HG02623 (cell line): ENCODE results near the gene UMAD1.

Experiments used
- ATAC-seq: cut with Tn5 transposase; IDR thresholded peaks from one replicate; pipeline ENCODE4 v1.9.1; 2021; ENCODE audit warnings: moderate library complexity; ENCODE audit not compliant: unreplicated experiment

Gene UMAD1

GRCh38 chr7:7719236-7719635 is 78.7 kb downstream of the UMAD1 start:
- peak; percentile 97 for ATAC-seq

- ATAC-seq = no peak
These were observed 79.6 kb downstream of the UMAD1 start for GRCh38 chr7:7720193-7720592.

- ATAC-seq = no peak
These were observed 80.4 kb downstream of the UMAD1 start for GRCh38 chr7:7720750-7721621.

GRCh38 chr7:7731732-7732131 is 91.2 kb downstream of the UMAD1 start:
- ATAC-seq = no peak

- ATAC-seq = no peak
These were observed 92.2 kb downstream of the UMAD1 start for GRCh38 chr7:7732621-7733281.

- ATAC-seq = no peak
These were observed 96.1 kb downstream of the UMAD1 start for GRCh38 chr7:7736671-7737070.

- ATAC-seq = no peak
These were observed 97.1 kb downstream of the UMAD1 start for GRCh38 chr7:7737674-7738073.

- no peak for ATAC-seq
These were observed 97.6 kb downstream of the UMAD1 start for GRCh38 chr7:7738177-7738576.

- no peak for ATAC-seq
These were observed 98.1 kb downstream of the UMAD1 start for GRCh38 chr7:7738622-7739021.

GRCh38 chr7:7739204-7740036 is 98.9 kb downstream of the UMAD1 start:
- ATAC-seq = no peak

GRCh38 chr7:7740037-7740355 is 99.4 kb downstream of the UMAD1 start:
- ATAC-seq = no peak

GRCh38 chr7:7742223-7742622 is 101.7 kb downstream of the UMAD1 start:
- no peak for ATAC-seq

- no peak for ATAC-seq
These were observed 104.7 kb downstream of the UMAD1 start for GRCh38 chr7:7745258-7745657.

- no peak for ATAC-seq
These were observed 105.4 kb downstream of the UMAD1 start for GRCh38 chr7:7745966-7746365.

GRCh38 chr7:7746458-7746857 is 105.9 kb downstream of the UMAD1 start:
- ATAC-seq = no peak

GRCh38 chr7:7750571-7751242 is 110.2 kb downstream of the UMAD1 start:
- ATAC-seq = no peak

- ATAC-seq = no peak
These were observed 110.9 kb downstream of the UMAD1 start for GRCh38 chr7:7751243-7752092.

- ATAC-seq = no peak
These were observed 116.0 kb downstream of the UMAD1 start for GRCh38 chr7:7756577-7756976.

- no peak for ATAC-seq
These were observed 117.0 kb downstream of the UMAD1 start for GRCh38 chr7:7757576-7757975.

- no peak for ATAC-seq
These were observed 120.9 kb downstream of the UMAD1 start for GRCh38 chr7:7761340-7761973.
